Epithelial cell of esophagus (primary cell): Measurements from ENCODE around the gene KIF1B.
A peak's percentile ranks its signal among the peaks of the same experiment; 100 is the strongest.

Experiments used
- DNase-seq: peaks from one replicate; pipeline ENCODE4 v3.0.0; 2010; ENCODE audit warnings: low read depth
- H3K4me3 ChIP-seq: 2 replicates; pipeline ENCODE4 v1.5.1; 2011; ENCODE audit warnings: mild to moderate bottlenecking, low read length, control low read depth
- TF ChIP-seq, protein P1 (sequence below): IDR thresholded peaks from 2 replicates; pipeline ENCODE4 v1.5.1; 2011; ENCODE audit warnings: low read depth, mild to moderate bottlenecking, low read length, control low read depth, inconsistent platforms; ENCODE audit not compliant: insufficient read depth; ENCODE audit errors: missing control alignments

KIF1B gene

DNA sequence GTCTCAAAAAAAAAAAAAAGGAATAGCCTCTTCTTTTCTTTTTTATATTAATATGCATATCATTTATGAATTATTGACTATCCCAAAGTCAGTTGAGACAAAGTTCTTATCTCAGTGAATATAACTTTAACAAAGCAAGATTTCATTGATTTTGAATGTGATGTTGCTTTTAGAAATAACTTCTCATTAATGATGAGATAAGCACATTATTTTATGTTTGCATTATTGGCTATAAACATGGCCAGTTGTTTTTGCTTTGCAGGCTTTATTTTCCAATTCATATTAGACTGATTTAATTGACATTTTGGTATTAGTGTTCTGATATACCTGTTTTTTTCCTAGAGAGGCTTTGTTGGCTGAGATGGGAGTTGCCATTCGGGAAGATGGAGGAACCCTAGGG, 81.3 kb downstream of the KIF1B start:
- TF ChIP-seq, protein P1, sequence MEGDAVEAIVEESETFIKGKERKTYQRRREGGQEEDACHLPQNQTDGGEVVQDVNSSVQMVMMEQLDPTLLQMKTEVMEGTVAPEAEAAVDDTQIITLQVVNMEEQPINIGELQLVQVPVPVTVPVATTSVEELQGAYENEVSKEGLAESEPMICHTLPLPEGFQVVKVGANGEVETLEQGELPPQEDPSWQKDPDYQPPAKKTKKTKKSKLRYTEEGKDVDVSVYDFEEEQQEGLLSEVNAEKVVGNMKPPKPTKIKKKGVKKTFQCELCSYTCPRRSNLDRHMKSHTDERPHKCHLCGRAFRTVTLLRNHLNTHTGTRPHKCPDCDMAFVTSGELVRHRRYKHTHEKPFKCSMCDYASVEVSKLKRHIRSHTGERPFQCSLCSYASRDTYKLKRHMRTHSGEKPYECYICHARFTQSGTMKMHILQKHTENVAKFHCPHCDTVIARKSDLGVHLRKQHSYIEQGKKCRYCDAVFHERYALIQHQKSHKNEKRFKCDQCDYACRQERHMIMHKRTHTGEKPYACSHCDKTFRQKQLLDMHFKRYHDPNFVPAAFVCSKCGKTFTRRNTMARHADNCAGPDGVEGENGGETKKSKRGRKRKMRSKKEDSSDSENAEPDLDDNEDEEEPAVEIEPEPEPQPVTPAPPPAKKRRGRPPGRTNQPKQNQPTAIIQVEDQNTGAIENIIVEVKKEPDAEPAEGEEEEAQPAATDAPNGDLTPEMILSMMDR, result no peak
- no peak for DNase-seq
- H3K4me3 ChIP-seq, result no peak overlapping the region

DNA sequence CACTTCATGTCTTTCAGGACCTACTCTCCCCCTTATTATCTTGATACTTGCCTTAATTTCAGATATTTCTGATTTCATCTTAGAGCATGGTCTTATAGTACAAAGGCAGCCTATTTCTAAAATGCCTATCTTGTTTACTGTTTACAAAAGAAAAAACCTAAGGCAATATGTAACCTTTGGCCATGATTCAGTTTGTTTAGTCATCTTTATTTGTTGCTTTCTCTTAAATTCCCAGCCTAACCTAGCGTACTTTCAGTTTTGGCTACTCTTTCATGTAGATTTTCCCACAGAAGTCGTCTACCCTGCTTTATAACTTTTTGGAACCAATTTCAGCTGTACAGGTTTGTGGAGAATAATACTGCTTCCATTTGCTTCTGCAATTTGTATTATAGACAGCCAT, 81.8 kb downstream of the KIF1B start:
- no peak overlapping the region for H3K4me3 ChIP-seq
- peak; percentile 5 for DNase-seq
- TF ChIP-seq, protein P1, result no peak

DNA sequence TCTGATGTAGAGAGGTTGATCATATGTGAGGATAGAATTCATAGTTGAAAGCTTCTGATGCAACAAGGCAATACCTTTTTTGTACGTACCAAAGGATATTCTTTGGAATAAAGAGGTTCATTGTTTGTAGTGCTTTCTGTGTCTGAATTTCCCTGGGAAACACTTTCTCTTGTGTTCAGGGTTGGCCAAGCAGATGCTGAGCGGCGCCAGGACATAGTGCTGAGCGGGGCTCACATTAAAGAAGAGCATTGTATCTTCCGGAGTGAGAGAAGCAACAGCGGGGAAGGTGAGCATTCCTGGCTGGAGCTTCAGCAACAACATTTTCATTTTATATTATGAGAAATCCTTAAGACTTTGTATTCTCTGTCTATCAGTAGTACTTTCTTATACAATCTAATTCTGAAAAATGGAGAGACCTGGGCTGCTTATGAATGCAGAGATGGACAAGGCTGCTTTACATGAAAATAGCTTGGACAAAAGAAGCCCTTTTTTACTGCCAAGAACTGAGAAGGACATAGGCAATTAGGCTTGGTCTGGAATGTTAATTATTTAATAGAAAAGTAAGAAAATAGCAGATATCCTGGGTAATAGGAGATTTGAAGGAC, 85.2 kb downstream of the KIF1B start:
- H3K4me3 ChIP-seq, result no peak overlapping the region
- no peak for DNase-seq
- TF ChIP-seq, protein P1, result no peak

DNA sequence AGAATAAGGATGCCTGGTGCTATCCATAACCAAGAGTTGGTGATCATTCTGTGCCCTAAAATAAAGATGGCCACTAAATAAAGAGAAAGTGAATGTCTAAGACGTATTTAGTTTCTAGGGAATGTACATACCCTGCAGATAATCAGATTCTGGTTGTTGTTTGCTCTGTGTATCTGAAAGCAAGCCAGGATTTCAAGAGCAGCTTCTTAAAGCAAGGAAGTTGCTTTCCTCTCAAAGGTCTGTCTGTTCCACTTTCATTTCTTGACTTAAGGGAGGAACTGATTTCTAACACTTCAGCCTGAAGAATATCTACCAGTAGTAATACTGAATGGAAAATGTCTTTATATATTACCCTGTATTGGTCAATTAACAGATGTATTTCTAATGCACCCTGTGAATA, 88.8 kb downstream of the KIF1B start:
- no peak overlapping the region for H3K4me3 ChIP-seq
- TF ChIP-seq, protein P1, result no peak
- no peak for DNase-seq

DNA sequence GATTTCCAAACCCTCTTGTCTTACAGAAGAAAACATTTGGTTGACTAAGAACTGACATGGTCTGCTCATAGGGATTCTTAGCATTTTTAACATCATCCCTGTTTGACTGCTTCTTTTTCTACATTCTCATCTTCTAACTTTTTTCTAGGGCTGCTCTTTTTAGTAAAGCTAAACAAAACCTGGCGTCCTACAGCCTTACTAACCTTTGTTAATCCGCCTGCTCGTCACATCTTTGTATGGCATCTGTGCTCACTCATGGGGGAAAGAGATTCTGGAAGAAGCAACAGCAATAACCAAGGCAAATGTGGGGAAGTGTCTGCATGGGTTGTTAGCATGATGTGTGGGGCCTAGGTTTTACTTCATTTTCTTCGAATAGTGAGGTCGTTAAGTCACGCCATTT, 92.0 kb downstream of the KIF1B start:
- no peak for DNase-seq
- H3K4me3 ChIP-seq, result no peak overlapping the region
- TF ChIP-seq, protein P1, result no peak

DNA sequence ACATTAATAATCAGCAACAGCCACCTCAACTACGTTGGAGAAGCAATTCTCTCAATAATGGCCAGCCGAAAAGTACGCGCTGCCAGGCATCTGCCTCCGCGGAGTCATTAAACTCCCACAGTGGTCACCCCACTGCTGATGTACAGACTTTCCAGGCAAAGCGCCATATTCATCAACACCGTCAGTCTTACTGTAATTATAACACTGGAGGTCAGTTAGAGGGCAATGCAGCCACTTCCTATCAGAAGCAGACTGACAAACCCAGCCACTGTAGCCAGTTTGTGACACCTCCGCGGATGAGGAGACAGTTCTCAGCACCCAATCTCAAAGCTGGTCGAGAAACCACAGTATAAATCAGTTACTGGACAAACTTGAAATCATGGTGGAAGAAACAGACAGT, 93.9 kb downstream of the KIF1B start:
- TF ChIP-seq, protein P1, result no peak
- H3K4me3 ChIP-seq, result no peak overlapping the region
- DNase-seq, result no peak

DNA sequence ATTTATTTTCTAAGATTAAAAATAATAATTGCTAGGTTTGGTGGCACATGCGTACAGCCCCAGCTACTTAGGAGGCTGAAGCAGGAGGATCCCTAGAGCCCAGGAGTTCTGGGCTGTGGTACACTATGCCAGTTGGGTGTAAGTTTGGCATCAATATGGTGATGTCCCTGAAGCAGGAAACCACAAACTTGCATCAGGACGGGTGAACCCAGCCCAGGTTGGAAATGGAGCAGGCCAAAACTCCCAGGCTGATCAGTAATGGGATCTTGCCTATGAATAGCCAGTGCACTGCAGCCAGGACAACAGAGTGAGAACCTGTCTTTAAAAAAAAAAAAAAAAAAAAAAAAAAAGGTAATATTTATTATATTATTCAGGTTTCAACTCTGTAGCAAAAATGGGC, 96.1 kb downstream of the KIF1B start:
- no peak for DNase-seq
- TF ChIP-seq, protein P1, result no peak
- H3K4me3 ChIP-seq, result no peak overlapping the region
